GM18505 (cell line): ENCODE results near the gene SRF.

Source experiments
- ATAC-seq: cut with Tn5 transposase; IDR thresholded peaks from one replicate; pipeline ENCODE4 v1.9.1; 2021; ENCODE audit not compliant: unreplicated experiment
- POLR2A ChIP-seq: IDR thresholded peaks from 4 replicates; pipeline ENCODE4 v1.6.1; 2011; ENCODE audit warnings: borderline replicate concordance; ENCODE audit not compliant: insufficient read depth, insufficient read length; ENCODE audit errors: extremely low read depth

The SRF gene

GRCh38 chr6:43222418-43223059 is 51.5 kb downstream of the SRF start:
- no peak for ATAC-seq
- TF ChIP-seq POLR2A: no peak

GRCh38 chr6:43223175-43223574 is 52.1 kb downstream of the SRF start:
- ATAC-seq: no peak

GRCh38 chr6:43226192-43226851 is 55.3 kb downstream of the SRF start:
- ATAC-seq: no peak
- no peak for TF ChIP-seq POLR2A

More at GRCh38 chr6:43223175-43223574, 52.1 kb downstream of the SRF start:
- TF ChIP-seq POLR2A: no peak

- TF ChIP-seq POLR2A: peak; percentile 73
- ATAC-seq: peak; percentile 73
Observed at GRCh38 chr6:43228951-43229802, 58.1 kb downstream of the SRF start, which contains the start of gene DNPH1. DNPH1 (minus strand) TSS chr6:43229481; CDS start chr6:43229456, 25 bp downstream.

- ATAC-seq: no peak
- no peak for TF ChIP-seq POLR2A
Observed at GRCh38 chr6:43229803-43230620, 58.9 kb downstream of the SRF start.

GRCh38 chr6:43231053-43231452 is 60.0 kb downstream of the SRF start:
- ATAC-seq: no peak
- TF ChIP-seq POLR2A: no peak
